Endothelial cell of umbilical vein (primary cell): ENCODE results near the gene RBMY1E. TPM values are rescaled to one million over a fixed set of nuclear protein-coding genes. Genes with fewer than 3 reads are reported as not detected.
"Not testable (repeated sequence)": the region's sequence is repeated elsewhere in the genome, so short reads cannot be mapped to it uniquely, and the experiment has no call there.

Source experiments
- Bru-seq: library from RNA; stranded (reverse); fragments of 400-500 nt; gene quantifications from one replicate; lab custom pipeline; 2021; lab: Mats Ljungman, UMichigan
- BruChase-seq, 2 experiments: library from RNA; stranded (reverse); fragments of 400-500 nt; gene quantifications; one replicate each; lab custom pipeline; 2021; lab: Mats Ljungman, UMichigan
- BruUV-seq: library from RNA; stranded (reverse); fragments of 400-500 nt; replicated peaks from 2 replicates; lab custom pipeline; 2021; lab: Mats Ljungman, UMichigan
- CTCF ChIA-PET: fragments of 300-600, 350-600 bp; sonication (Branson Sonifier 250); formaldehyde crosslinking; loops from one replicate; lab custom pipeline; 2021; ENCODE audit warnings: antibody characterized with exemption, inconsistent platforms; lab: Charles Lee
- POLR2A ChIA-PET: fragments of 300-600, 350-600 bp; sonication (Branson Sonifier 250); formaldehyde crosslinking; loops from one replicate; lab custom pipeline; 2021; ENCODE audit warnings: antibody characterized with exemption, inconsistent platforms; lab: Charles Lee
- DNase-seq: peaks from one replicate; pipeline ENCODE4 v3.0.0-alpha.2; 2011; ENCODE audit warnings: low read depth, low spot score
- FAIRE-seq: peaks from 2 replicates; lab custom pipeline; 2011; peaks lifted over from hg19 to GRCh38; lab: Jason Lieb, UNC
- H2AFZ ChIP-seq: 2 replicates; pipeline ENCODE4 v1.6.0; 2012; ENCODE audit warnings: low read depth, low read length, control low read depth, inconsistent platforms
- H3K27ac ChIP-seq: 2 replicates; pipeline ENCODE4 v1.5.1; 2011; ENCODE audit warnings: low read depth, mild to moderate bottlenecking, control low read depth, low read length, moderate library complexity; ENCODE audit not compliant: insufficient read depth
- H3K27me3 ChIP-seq, 2 experiments: 2 replicates each; pipeline versions ENCODE4 v1.6.0 to v1.6.1; 2011; ENCODE audit warnings: low read length in 2 of 2, mixed read lengths in 1 of 2; ENCODE audit not compliant: control insufficient read depth in 2 of 2, insufficient read depth in 2 of 2
- H3K36me3 ChIP-seq, 2 experiments: 2 replicates in 1 of 2; 3 replicates in 1 of 2; pipeline ENCODE4 v1.5.1; 2011; ENCODE audit warnings: low read length in 2 of 2, mild to moderate bottlenecking in 1 of 2, moderate library complexity in 1 of 2; ENCODE audit not compliant: control insufficient read depth in 2 of 2, insufficient read depth in 2 of 2; ENCODE audit errors: extremely low read depth in 1 of 2
- H3K4me1 ChIP-seq: 3 replicates; pipeline ENCODE4 v1.5.1; 2011; ENCODE audit warnings: mild to moderate bottlenecking, low read length; ENCODE audit not compliant: control insufficient read depth, insufficient read depth; ENCODE audit errors: extremely low read depth
- H3K4me2 ChIP-seq: 2 replicates; pipeline ENCODE4 v1.6.1; 2011; ENCODE audit warnings: low read length, control low read depth, mixed read lengths; ENCODE audit not compliant: insufficient read depth
- H3K4me3 ChIP-seq, 3 experiments: fragments of 200-600 bp in 1 of 3; sonication (generic), shearing (Covaris generic) in 1 of 3; replicated peaks in 1 of 3; 2 replicates each; pipeline ENCODE4 v1.5.1; 2011 to 2016; ENCODE audit warnings: control low read depth in 3 of 3, low read length in 3 of 3, mild to moderate bottlenecking in 2 of 3, inconsistent platforms in 1 of 3, low read depth in 1 of 3, moderate library complexity in 1 of 3; ENCODE audit not compliant: insufficient read depth in 1 of 3
- H3K79me2 ChIP-seq: 2 replicates; pipeline ENCODE4 v1.6.0; 2012; ENCODE audit warnings: low read length, inconsistent platforms; ENCODE audit not compliant: control insufficient read depth, insufficient read depth
- H3K9ac ChIP-seq: replicated peaks from 2 replicates; pipeline ENCODE3; 2011; ENCODE audit warnings: low read length, control low read depth; ENCODE audit not compliant: insufficient read depth; ENCODE audit errors: extremely low read depth
- H3K9me1 ChIP-seq: replicated peaks from 3 replicates; pipeline ENCODE4 v1.6.0; 2011; ENCODE audit warnings: mild to moderate bottlenecking, low read length; ENCODE audit not compliant: control insufficient read depth, insufficient read depth; ENCODE audit errors: extremely low read depth
- H3K9me3 ChIP-seq: replicated peaks from 2 replicates; pipeline ENCODE4 v1.5.1; 2012; ENCODE audit warnings: low read length, inconsistent platforms; ENCODE audit not compliant: control insufficient read depth, insufficient read depth
- H4K20me1 ChIP-seq: replicated peaks from 2 replicates; pipeline ENCODE3; 2011; ENCODE audit warnings: mild to moderate bottlenecking, low read length; ENCODE audit not compliant: control insufficient read depth, insufficient read depth; ENCODE audit errors: extremely low read depth
- dilution Hi-C: fragments of 300-500 bp; cut with MboI; formaldehyde crosslinking; loops from one replicate; pipeline ENCODE4 v1.15.0; 2019; ENCODE audit warnings: low sequenced_read_pairs; ENCODE audit not compliant: extremely low pct_ligation_motif_present
- intact Hi-C: fragments of 100-400 bp; cut with micrococcal nuclease; formaldehyde crosslinking; loops from one replicate; pipeline ENCODE4 v1.10.0; 2022
- long read RNA-seq: library from polyadenylated mRNA; stranded (forward); transcript quantifications from one replicate; pipeline ENCODE4 v2.0.0, GENCODE V29; 2021
- polyA minus RNA-seq, 3 experiments: library from RNA; depleted of rRNA, polyadenylated mRNA; stranded (reverse); fragments of >200 nt; gene quantifications; 1 replicate in 1 of 3; 2 replicates in 2 of 3; pipeline ENCODE4 v1.2.3, GENCODE V29; 2011
- polyA plus RNA-seq, 4 experiments: library from polyadenylated mRNA; depleted of rRNA in 3 of 4; stranded (reverse) in 3 of 4; unstranded in 1 of 4; fragments of >200 nt; gene quantifications; 2 replicates each; pipeline versions ENCODE4 v1.2.1 to v1.2.3, GENCODE V29; 2011 to 2012; ENCODE audit warnings: missing spikeins in 1 of 4
- total RNA-seq: library from RNA; stranded (reverse); gene quantifications from 2 replicates; pipeline ENCODE4 v1.2.3, GENCODE V29; 2021

RBMY1E gene
- total RNA-seq (not detected in 2 replicates), polyA plus RNA-seq (not detected in 2 replicates), polyA minus RNA-seq (not detected in 2 replicates), Bru-seq, nascent RNA (not detected), BruChase-seq, experiment 1, labeled RNA remaining after a 6-hour chase (not detected), BruChase-seq, experiment 2, labeled RNA remaining after a 2-hour chase (not detected)
- not detected in 2 replicates for polyA plus RNA-seq (2011; cell fraction: cytosol; rRNA removed)
- not detected in 2 replicates for polyA plus RNA-seq (2011; cell fraction: nucleus; rRNA removed)
- polyA plus RNA-seq (2012) = not detected in 2 replicates
- not detected for polyA minus RNA-seq (2011; cell fraction: cytosol; rRNA and poly(A)+ RNA removed)
- not detected in 2 replicates for polyA minus RNA-seq (2011; cell fraction: nucleus; rRNA and poly(A)+ RNA removed)
- long read RNA-seq = 0 reads

- intact Hi-C loops, H3K4me3 ChIP-seq, H3K4me2 ChIP-seq, H3K9ac ChIP-seq, H3K9me3 ChIP-seq, POLR2A ChIA-PET, FAIRE-seq, CTCF ChIA-PET, BruUV-seq, H3K36me3 ChIP-seq, H3K27ac ChIP-seq, H3K27me3 ChIP-seq, H3K4me1 ChIP-seq, H3K79me2 ChIP-seq, dilution Hi-C loops, H3K9me1 ChIP-seq, H4K20me1 ChIP-seq, DNase-seq, H2AFZ ChIP-seq: not testable (repeated sequence)
These were observed at the start of gene RBMY1E for GRCh38 chrY:21917932-21918331. RBMY1E (minus strand) TSS chrY:21918032; CDS start chrY:21916054, 1,978 bp downstream.

DNA sequence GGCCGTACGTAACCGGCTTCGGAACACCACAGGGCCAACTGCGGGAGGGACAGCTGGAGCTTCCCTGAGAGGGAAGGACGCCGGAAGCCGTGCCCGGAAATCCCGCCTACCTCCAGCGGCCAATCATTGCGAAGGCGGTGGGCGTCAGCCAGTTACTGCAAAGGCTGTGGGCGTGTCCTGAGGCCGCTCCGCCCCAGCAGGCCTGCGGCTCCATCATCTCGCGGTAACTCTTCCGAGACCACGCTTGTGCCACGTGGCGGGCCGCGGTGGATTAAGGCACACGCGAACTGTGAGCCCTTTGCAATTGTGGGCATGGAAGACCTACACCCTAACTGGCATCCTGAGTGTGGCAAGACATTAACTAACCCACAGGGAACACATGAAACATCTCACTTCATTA is 23.4 kb downstream of the RBMY1E start, which contains the start of gene RBMY1D:
TSS of gene RBMY1D (minus strand) at position 101 of the 400 bp plus-strand sequence. CDS start 2,013 bp downstream, outside the sequence.
- FAIRE-seq, H3K9ac ChIP-seq, H3K79me2 ChIP-seq, H2AFZ ChIP-seq, BruUV-seq, intact Hi-C loops, DNase-seq, POLR2A ChIA-PET, H3K4me3 ChIP-seq, dilution Hi-C loops, H3K27ac ChIP-seq, H3K9me1 ChIP-seq, H3K4me1 ChIP-seq, H3K27me3 ChIP-seq, H3K9me3 ChIP-seq, H4K20me1 ChIP-seq, H3K36me3 ChIP-seq, CTCF ChIA-PET, H3K4me2 ChIP-seq: not testable (repeated sequence)

DNA sequence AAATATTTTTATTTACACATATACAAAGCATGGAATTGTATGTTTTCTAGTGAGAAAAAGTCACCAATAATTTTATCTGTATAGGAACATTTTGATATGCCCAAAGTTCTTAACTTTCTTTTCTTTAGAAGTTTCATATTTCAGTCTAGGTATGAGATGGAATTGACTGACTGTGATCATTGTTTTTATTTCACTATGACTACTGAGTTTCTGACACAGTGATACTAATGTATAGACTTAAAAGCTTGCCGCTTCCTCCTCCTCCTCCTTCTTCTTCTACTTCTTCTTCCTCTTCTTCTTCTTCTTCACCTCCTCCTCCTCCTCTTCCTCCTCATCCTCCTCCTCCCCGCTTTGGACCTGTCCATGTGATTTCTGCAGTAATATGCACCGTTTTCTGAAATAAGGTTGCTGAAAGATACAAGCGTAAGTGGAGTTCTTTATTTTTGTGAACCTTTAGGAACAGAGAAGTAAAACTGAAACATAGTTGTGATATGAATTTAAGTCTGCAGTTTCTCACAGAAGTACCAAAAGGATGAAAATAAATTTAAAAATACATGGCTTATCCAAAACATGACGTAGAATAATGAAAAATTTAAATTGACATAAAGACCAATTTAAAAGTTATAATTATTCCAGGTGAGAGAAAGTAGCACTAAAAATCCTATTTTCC is 48.3 kb downstream of the RBMY1E start:
- POLR2A ChIA-PET, H4K20me1 ChIP-seq, H3K27ac ChIP-seq, CTCF ChIA-PET, DNase-seq, BruUV-seq, dilution Hi-C loops, H3K4me2 ChIP-seq, H2AFZ ChIP-seq, H3K9me3 ChIP-seq, H3K4me1 ChIP-seq, H3K9me1 ChIP-seq, FAIRE-seq, H3K79me2 ChIP-seq, H3K36me3 ChIP-seq, H3K9ac ChIP-seq, H3K27me3 ChIP-seq, intact Hi-C loops, H3K4me3 ChIP-seq: not testable (repeated sequence)
